CD14-positive monocyte (primary cell): Measurements from ENCODE around the gene NKX1-1. TPM values are rescaled to one million over a fixed set of nuclear protein-coding genes. Genes with fewer than 3 reads are reported as not detected.

Source experiments
- DNase-seq, 3 donors: peaks; one replicate each; pipeline ENCODE4 v3.0.0-alpha.2; 2011 to 2022
- H2AFZ ChIP-seq: 2 replicates; pipeline ENCODE4 v1.6.0; 2012; ENCODE audit warnings: mild to moderate bottlenecking, low read depth, low read length, inconsistent platforms; ENCODE audit not compliant: insufficient read depth, poor library complexity, severe bottlenecking
- H3K27ac ChIP-seq, 2 donors: 1 replicate in 1 of 2; 2 replicates in 1 of 2; pipeline ENCODE4 v1.5.1; 2012 to 2013; ENCODE audit warnings: low read length in 2 of 2, control low read depth in 1 of 2, inconsistent platforms in 1 of 2, low read depth in 1 of 2, mild to moderate bottlenecking in 1 of 2
- H3K27me3 ChIP-seq, 2 donors: one replicate each; pipeline versions ENCODE4 v1.6.0 to v1.6.1; 2011 to 2013; ENCODE audit warnings: low read length in 2 of 2; ENCODE audit not compliant: control insufficient read depth in 2 of 2, insufficient read depth in 2 of 2
- H3K36me3 ChIP-seq, 2 donors: replicated peaks in 1 of 2; 1 replicate in 1 of 2; 2 replicates in 1 of 2; pipeline versions ENCODE4 v1.5.1 to v1.6.1; 2012 to 2013; ENCODE audit warnings: low read length in 2 of 2, control low read depth in 1 of 2, inconsistent platforms in 1 of 2, mild to moderate bottlenecking in 1 of 2; ENCODE audit not compliant: insufficient read depth in 2 of 2, control insufficient read depth in 1 of 2
- H3K4me1 ChIP-seq, 2 donors: 1 replicate in 1 of 2; 2 replicates in 1 of 2; pipeline versions ENCODE4 v1.5.1 to v1.6.1; 2012 to 2013; ENCODE audit warnings: low read length in 2 of 2, control low read depth in 1 of 2, inconsistent platforms in 1 of 2, mild to moderate bottlenecking in 1 of 2, moderate library complexity in 1 of 2; ENCODE audit not compliant: insufficient read depth in 2 of 2, control insufficient read depth in 1 of 2
- H3K4me2 ChIP-seq: replicated peaks from 2 replicates; pipeline ENCODE3; 2012; ENCODE audit warnings: low read length, moderate library complexity, mild to moderate bottlenecking; ENCODE audit not compliant: poor library complexity, severe bottlenecking; ENCODE audit errors: extremely low read depth
- H3K4me3 ChIP-seq, 3 experiments: fragments of 200-600 bp in 1 of 3; sonication (generic) in 1 of 3; replicated peaks in 1 of 3; 1 replicate in 2 of 3; 2 replicates in 1 of 3; pipeline ENCODE4 v1.5.1; 2011 to 2013; ENCODE audit warnings: low read length in 3 of 3, mild to moderate bottlenecking in 3 of 3, control low read depth in 2 of 3, low read depth in 2 of 3, inconsistent platforms in 1 of 3, moderate library complexity in 1 of 3
- H3K79me2 ChIP-seq: 2 replicates; pipeline ENCODE4 v1.6.0; 2012; ENCODE audit warnings: mild to moderate bottlenecking, control low read depth, inconsistent platforms, low read length, moderate library complexity; ENCODE audit not compliant: insufficient read depth
- H3K9ac ChIP-seq: 2 replicates; pipeline ENCODE4 v1.6.0; 2017; ENCODE audit warnings: low read length, mild to moderate bottlenecking; ENCODE audit not compliant: insufficient read depth, poor library complexity, severe bottlenecking
- H3K9me3 ChIP-seq, 2 donors: replicated peaks in 1 of 2; 1 replicate in 1 of 2; 2 replicates in 1 of 2; pipeline versions ENCODE4 v1.5.1 to v1.6.1; 2012 to 2013; ENCODE audit warnings: low read length in 2 of 2, control low read depth in 1 of 2; ENCODE audit not compliant: control insufficient read depth in 1 of 2, insufficient read depth in 1 of 2
- H4K20me1 ChIP-seq: 2 replicates; pipeline ENCODE4 v1.6.0; 2012; ENCODE audit warnings: mild to moderate bottlenecking, low read length, control low read depth, moderate library complexity; ENCODE audit not compliant: insufficient read depth
- H3K27ac Mint-ChIP-seq, 7 donors: one replicate each; pipeline ENCODE4 v1.8.0; 2020; ENCODE audit warnings: mild to moderate bottlenecking in 7 of 7, mixed read lengths in 7 of 7, moderate library complexity in 6 of 7, inconsistent platforms in 2 of 7
- H3K27me3 Mint-ChIP-seq, 3 donors: one replicate each; pipeline ENCODE4 v1.8.0; 2021 to 2022; ENCODE audit warnings: low read depth in 3 of 3, mild to moderate bottlenecking in 3 of 3, mixed read lengths in 3 of 3, moderate library complexity in 3 of 3, inconsistent platforms in 1 of 3
- H3K36me3 Mint-ChIP-seq, 2 donors: one replicate each; pipeline ENCODE4 v1.8.0; 2020; ENCODE audit warnings: mixed read lengths in 2 of 2, inconsistent platforms in 1 of 2, mild to moderate bottlenecking in 1 of 2
- H3K4me1 Mint-ChIP-seq: one replicate; pipeline ENCODE4 v1.8.0; 2020; ENCODE audit warnings: mild to moderate bottlenecking, mixed read lengths
- H3K4me3 Mint-ChIP-seq, 2 donors: one replicate each; pipeline ENCODE4 v1.8.0; 2020; ENCODE audit warnings: mild to moderate bottlenecking in 2 of 2, mixed read lengths in 2 of 2, moderate library complexity in 1 of 2
- H3K9me3 Mint-ChIP-seq, 7 donors: one replicate each; pipeline ENCODE4 v1.8.0; 2020 to 2022; ENCODE audit warnings: mixed read lengths in 7 of 7, mild to moderate bottlenecking in 6 of 7, moderate library complexity in 6 of 7, inconsistent platforms in 2 of 7
- CTCF ChIP-seq: fragments of 200-600 bp; IDR thresholded peaks from one replicate; pipeline ENCODE4 v1.8.0; 2022; ENCODE audit warnings: antibody characterized with exemption, mild to moderate bottlenecking
- WGBS: methylation state at CpG from one replicate; pipeline ENCODE4 v1.1.5; 2013; ENCODE audit warnings: missing lambda C conversion rate; ENCODE audit not compliant: insufficient coverage; 5-methylcytosine and 5-hydroxymethylcytosine counted together
- intact Hi-C, 2 donors: fragments of 100-400 bp; cut with micrococcal nuclease; formaldehyde crosslinking; loops; one replicate each; pipeline versions ENCODE4 v1.15.0 to v1.15.1; 2023
- polyA plus RNA-seq, 3 donors: library from polyadenylated mRNA; depleted of rRNA in 1 of 3; unstranded in 2 of 3; stranded (reverse) in 1 of 3; fragments of 300-500 nt in 2 of 3; fragments of >200 nt in 1 of 3; fragmentation: Illumina TruSeq in 2 of 3; gene quantifications; 1 replicate in 2 of 3; 2 replicates in 1 of 3; pipeline ENCODE4 v1.2.3, GENCODE V29; 2012 to 2021

NKX1-1 gene
- polyA plus RNA-seq, 3 donors, result not detected

- intact Hi-C loops, result no loop called here
- WGBS, result 94% methylated on average over 13 of the region's 17 CpGs
- H3K9ac ChIP-seq, result no peak overlapping the region
- Mint-ChIP-seq H3K27me3 (no peaks in the 10 kb centered on the region), H3K9me3 (peaks cover 0 to 18% (median 9%) of the 10 kb centered on the region in 7 donors), H3K4me3 (no peak overlapping the region), H3K36me3 (peaks cover 39 to 59% of the 10 kb centered on the region in 2 donors), H3K4me1 (no peaks in the 10 kb centered on the region), H3K27ac (no peak overlapping the region)
- no peak overlapping the region for H3K4me3 ChIP-seq
- H3K9me3 ChIP-seq, result peaks cover 0 to 15% of the 10 kb centered on the region in 2 donors
- no peak overlapping the region for H3K4me2 ChIP-seq
- TF ChIP-seq CTCF, result no peak
- H3K4me1 ChIP-seq, result no peaks in the 10 kb centered on the region
- no peak overlapping the region for H3K27ac ChIP-seq
- no peaks in the 10 kb centered on the region for H3K27me3 ChIP-seq
- no peaks in the 10 kb centered on the region for H3K79me2 ChIP-seq
- H4K20me1 ChIP-seq, result no peaks in the 10 kb centered on the region
- H3K36me3 ChIP-seq, result peaks cover 33 to 60% of the 10 kb centered on the region in 2 donors
- H2AFZ ChIP-seq, result no peak overlapping the region
- no peak for DNase-seq
These were observed 30.4 kb downstream of the NKX1-1 start for GRCh38 chr4:1375761-1376322.

GRCh38 chr4:1375051-1375721 lies 31.1 kb downstream of the NKX1-1 start:
- no peak overlapping the region for H3K9ac ChIP-seq
- H3K27me3 ChIP-seq, result no peaks in the 10 kb centered on the region
- H3K4me3 ChIP-seq, result no peak overlapping the region
- no peaks in the 10 kb centered on the region for H3K4me1 Mint-ChIP-seq
- H3K9me3 Mint-ChIP-seq, result peaks cover 0 to 18% (median 9%) of the 10 kb centered on the region in 7 donors
- no peaks in the 10 kb centered on the region for H4K20me1 ChIP-seq
- intact Hi-C loops, result no loop called here
- no peak overlapping the region for H3K27ac ChIP-seq
- 98% methylated on average over 34 of the region's 36 CpGs for WGBS
- no peak overlapping the region for H3K4me2 ChIP-seq
- H3K9me3 ChIP-seq, result peaks cover 0 to 15% of the 10 kb centered on the region in 2 donors
- no peak for TF ChIP-seq CTCF
- H3K36me3 Mint-ChIP-seq, result peaks cover 41 to 59% of the 10 kb centered on the region in 2 donors
- H3K4me3 Mint-ChIP-seq, result no peak overlapping the region
- no peak for DNase-seq
- H3K4me1 ChIP-seq, result no peaks in the 10 kb centered on the region
- no peaks in the 10 kb centered on the region for H3K79me2 ChIP-seq
- no peak overlapping the region for H3K27ac Mint-ChIP-seq
- H3K36me3 ChIP-seq, result peaks cover 36 to 66% of the 10 kb centered on the region in 2 donors
- no peak overlapping the region for H2AFZ ChIP-seq
- H3K27me3 Mint-ChIP-seq, result no peaks in the 10 kb centered on the region
